Pons (tissue), 1 donor: Measurements from ENCODE around the gene POPDC2.
A peak's percentile ranks its signal among the peaks of the same experiment; 100 is the strongest.

ENCODE experiments used
- DNase-seq: peaks from one replicate; pipeline ENCODE4 v3.0.0-alpha.2; 2016; ENCODE audit warnings: low spot score

POPDC2 gene

DNA sequence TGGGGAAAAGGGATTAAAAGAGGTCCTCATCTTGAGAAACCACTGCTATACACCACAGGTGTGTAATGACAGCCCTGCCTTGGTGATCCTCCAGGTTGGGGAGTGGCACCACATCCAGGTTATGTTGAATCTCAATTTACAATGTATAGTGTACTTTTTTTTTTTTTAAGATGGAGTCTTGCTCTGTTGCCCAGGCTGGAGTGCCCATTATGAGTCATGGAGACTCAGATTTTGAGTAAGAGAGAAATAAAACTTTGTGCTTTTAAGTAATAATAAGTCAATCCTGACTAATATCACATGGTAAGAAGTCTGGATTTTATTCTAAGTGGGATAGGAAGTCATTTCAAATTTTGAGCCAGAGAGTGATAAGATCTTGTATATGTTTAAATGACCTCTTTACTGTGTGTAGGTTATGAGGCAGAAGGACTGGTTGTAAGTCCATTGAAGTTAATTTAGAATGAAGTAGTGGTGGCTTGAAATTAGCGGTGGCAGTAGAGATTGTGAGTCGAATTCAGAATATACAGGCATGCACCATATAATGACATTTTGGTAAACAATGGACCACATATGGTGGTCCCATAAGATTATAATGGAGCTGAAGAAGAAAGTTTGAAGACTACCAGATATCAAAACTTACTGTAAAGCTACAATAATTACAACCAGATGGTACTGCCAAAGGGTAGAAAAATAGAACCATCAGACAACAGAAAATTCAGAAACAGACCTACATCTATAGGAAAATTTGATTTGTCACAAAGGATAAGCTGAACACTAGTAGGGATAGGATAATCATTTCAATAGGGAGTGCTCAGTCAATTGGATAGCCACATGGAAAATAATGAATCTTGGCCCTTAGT, 20.7 kb downstream of the POPDC2 start:
- DNase-seq, result no peak

DNA sequence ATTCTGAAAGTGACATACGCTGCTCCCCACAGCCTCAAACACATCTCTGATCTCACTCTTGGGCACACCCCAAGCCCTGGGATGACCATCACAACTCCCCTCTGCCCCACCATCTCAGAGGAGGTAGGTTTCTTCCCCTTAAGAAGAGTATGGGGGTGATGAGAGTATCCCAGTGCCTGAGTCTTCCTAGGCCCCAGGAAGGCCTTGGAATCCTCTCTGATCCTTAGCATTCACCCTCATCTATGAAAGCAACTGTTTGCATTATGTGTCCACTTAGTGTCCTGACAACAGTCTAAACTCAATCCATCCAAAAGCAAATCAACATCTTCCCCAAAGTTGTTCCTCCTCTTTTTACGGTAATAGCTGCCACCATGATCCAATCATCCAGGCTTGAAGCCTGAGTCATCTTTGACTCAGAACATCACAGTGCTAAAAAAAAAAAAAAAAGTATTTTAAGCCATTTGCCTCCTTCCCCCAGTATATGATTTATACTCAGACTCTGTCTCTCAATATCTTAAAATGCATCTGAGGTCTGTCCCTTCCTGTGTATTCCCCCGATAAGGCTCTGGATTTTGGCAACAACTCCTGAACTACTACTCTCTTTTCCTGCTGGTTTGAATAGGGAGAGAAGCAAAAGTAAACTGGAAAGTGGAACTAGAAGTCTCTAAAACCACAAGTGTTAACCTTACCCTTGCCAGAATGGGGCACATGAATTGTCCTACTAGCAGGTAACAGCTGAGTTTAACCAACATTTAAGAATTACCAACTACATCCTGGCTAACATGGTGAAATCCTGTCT, 22.5 kb downstream of the POPDC2 start:
- DNase-seq, result peak; percentile 49

DNA sequence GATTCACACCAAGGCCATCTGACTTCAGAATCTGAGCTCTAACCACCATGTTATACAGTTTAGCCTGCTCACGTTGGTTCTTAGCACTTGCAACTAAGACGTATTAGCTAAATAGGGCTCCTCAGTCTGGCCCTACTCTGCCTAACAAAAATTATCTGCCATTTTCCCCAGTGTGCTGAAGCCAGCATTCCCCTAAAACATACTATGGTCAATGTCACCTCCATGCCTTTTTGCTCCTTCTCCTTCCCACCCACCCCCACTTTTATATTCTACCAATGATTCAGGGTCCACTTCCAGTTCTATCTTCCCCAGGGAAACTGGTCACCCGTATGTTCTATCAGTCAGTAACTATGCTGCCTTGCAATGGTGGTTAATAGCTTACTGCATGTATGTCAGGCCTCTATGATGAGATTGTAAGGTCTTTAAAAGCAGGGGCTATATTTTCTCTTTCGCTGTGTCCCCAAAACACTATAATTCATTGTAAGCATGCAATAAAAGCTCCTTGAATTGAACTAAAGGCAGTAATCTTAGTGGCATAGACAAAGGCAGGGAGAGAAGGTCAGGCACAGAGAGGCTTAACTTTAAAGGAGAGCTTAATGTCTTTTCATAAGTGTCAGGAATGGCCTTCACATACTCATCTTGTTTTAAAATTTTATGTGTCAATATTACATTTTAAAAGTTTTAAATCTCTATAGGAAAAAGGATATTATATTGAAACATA, 23.3 kb downstream of the POPDC2 start:
- DNase-seq, result no peak

DNA sequence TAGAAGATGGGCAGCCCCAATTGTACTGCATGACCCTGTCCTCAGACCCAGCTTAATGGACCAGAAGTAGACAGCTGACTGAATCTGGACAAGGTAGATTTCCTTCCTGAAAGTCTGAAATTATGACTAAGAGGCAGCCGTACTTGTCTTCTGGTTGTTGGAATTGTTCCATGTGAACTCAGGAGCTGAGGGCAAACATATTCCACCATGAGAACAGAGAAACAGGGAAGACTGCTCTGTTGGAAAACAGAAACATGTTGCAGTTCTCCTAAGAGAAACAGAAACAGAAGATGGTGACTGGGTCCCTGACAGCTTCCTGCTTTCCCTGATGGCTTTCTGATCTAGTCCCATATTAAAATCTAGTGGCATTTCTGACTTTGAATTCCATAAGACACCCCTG, 24.1 kb downstream of the POPDC2 start:
- no peak for DNase-seq

DNA sequence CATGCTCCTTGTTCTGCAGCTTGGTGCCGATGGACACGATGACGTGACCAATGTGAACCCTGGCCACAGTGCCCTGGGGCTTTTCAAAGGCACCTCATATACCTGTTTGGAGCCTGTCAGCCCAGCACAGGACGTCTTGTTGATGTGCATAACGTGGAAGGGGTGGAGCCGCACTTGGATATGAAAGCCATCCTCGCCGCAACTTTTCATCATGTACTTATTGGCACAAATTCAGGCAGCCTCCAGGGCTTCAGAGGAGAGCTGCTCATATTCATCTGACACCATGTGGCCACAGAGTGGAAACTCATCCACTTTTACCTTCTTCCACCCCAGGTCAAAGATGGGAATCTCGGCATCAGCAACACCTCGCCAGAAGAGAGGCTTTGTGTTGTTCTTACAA, 24.7 kb downstream of the POPDC2 start:
- no peak for DNase-seq

DNA sequence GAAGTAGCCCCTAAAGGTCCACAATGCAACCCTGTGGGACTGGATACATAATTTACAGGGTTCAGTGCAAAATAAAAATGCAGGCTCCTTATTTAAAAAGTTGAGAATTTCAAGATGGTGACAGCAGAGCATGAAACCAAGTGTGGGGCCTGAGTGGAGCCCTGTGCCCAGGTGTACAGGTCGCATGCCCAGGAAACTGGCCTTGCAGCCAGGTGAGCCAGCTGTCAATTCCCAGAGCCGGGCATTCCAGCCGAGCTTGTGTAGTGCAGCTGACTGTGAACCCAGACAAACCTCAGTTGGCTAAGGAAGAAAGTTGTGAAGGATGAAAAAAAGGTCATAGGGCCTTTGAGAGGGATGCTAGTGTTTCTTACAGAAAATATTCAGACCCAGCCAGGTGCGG, 27.6 kb downstream of the POPDC2 start:
- no peak for DNase-seq

DNA sequence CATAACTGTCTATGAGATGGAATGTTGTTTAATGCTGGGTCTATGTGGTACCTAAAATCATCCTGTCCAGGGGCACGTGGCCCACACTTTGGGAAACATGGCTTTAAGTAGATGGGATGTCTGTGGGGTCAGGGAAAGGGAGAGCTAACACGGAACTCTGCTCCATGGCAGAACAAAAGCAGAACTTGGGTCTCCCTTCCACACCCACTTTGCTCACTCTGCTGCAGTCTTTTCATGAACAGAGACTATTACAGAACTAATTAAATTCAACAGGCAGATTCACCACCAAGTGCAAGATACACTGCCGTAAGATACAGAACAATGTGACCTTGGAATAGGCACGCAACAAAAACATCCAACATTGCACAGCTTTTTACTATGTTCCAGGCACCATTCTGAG, 28.2 kb downstream of the POPDC2 start:
- no peak for DNase-seq

DNA sequence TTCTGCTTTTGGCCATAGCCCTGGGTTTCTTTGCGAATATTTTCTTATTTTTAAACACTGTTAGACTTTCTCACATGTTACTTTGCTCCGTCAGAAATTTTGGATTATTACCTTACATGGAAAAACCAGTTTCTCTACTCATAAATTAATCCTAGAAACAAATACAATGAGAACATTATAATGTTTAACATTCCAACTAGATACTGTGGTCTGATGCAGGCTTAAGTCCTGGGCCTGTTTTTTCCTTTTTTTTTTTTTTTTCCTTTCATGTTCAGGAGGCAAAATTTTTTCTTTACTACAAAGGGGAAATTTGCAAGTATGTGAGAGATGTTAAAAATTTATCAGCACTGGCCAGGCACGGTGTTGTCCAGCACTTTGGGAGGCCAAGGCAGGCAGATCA, 28.9 kb downstream of the POPDC2 start:
- no peak for DNase-seq

DNA sequence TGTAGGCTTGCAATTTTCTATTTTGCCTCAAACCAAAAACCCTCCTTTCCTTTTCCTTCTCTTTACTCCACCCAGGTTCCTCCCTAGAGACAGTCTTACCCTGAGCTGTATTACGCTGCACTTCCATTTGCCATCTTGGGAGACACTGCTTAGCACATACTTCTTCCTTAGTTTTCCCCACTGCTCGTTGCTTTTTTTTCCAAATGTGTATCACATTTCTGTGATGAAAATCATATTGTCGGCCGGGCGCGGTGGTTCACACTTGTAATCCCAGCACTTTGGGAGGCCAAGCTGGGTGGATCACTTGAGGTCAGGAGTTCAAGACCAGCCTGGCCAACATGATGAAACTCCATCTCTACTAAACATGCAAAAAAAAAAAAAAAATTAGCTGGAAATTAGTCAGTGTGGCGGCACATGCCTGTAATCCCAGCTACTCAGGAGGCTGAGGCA, 29.5 kb downstream of the POPDC2 start:
- no peak for DNase-seq

DNA sequence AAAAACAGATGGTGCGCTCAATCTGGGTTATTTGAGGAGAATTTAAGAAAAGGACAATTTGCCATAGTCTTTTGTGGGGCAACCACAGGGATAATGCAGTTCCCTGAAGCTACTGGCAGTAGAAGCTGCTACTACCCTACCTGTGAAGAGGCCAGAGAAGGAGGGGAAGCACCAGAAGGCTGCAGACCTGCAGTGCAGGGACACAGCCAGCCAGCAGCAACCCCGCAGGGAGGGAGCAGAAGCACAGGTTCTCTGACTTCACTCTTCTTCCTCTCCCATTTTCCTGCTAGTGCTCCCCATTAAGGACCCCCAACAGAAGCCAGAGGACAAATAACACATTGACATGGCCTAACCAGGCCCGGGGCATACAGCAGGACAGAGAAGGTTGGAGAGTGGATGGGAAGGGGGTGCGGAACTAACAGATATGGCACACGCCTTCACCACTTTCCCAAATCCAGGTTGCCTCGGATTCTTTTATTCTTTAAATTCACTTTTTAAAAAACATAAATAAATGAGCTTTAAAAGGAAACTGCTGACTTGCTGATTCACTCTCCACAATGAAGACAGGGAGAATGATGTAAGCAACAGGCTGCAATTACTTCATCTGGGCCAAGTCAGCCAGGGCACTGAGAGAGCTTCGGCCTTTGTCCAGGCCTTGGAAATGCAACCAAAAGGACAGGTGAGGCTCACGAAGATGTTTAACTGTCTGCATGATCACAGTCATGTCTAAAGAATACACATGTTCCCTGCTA, 30.1 kb downstream of the POPDC2 start:
- no peak for DNase-seq

DNA sequence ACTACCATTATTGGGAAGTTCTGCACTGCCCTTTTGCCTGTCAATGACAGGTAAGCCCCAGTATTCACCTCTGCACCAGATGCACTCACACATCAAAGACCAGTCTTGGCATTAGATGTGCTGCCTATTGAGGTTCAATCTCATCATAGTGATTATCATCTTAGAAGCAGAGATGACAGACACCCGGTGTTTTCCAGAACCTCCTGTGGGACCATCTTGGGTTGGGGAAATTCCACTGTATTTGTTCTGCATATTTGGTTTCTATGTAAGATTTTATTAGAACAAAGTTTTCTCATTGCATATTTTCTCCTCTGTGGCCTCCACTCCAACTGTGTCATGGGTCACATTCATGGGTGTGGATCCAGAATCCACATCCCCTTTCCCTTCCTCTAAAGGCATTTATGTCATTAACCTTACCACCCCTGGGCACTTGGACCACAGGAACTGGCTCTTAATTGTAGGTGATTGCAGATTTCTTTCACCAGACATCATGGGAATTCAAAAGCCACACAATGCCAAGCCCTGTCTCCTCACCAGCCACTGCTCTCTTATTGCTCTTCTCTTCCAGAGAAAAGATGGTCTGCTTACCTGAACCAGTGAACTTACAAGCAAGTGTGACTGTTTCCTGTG, 31.5 kb downstream of the POPDC2 start:
- DNase-seq, result no peak

DNA sequence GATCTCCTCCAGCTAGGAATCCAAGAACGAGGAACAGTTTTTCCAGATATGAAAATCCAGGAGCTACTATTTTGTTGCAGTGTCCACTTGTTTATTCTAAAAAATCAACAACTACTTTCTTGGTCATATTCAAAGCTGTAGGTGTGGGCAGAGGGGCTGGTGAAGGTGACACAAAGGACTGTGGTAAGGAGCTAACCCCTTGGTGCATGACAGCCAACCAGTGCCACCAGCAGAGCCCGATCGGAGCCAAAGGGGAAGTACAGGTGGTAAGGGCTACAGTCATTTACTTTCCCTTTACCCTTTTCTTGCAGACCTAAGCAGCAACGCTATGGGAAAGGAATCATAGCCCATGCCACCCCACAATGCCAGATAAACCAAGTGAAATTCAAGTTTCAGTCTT, 32.0 kb downstream of the POPDC2 start:
- DNase-seq, result no peak

DNA sequence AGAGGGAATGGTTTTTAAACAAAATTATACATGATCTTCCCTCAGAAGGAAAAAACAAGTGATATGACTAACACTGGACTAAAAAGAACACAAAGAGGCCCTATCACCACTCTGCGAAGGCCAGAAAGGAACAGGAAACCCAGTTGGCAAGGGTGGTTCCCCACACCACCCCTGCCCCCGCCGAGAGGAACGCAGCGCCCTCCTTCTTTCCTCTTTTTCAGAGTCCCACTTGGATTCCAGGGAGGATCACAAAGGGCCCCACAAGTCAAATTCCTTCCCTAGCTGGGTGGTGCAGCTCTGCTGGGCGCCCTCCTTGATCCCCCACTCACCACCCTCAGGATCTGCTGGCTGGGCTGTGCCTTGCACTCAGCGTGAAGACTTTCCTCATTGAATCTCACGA, 32.9 kb downstream of the POPDC2 start:
- DNase-seq, result no peak

DNA sequence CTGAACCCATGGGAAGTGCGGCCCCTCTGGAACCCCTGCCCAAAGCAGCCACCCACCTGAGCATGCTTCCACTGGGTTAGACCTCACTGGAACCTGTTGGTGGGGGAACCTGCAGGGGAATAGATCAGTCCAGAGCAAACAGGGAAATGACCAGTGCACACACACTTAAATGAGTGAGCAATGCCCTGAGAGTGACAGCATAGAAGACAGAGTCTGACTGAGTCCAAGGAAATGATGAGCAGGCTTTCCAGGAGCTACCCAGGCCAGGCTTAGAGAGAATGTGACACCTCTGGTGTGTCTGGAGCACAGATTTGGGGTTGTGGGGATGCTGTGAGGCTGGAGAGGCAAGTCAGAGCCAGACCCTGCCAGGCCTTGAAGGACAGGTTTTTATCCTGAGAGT, 34.2 kb downstream of the POPDC2 start:
- no peak for DNase-seq

DNA sequence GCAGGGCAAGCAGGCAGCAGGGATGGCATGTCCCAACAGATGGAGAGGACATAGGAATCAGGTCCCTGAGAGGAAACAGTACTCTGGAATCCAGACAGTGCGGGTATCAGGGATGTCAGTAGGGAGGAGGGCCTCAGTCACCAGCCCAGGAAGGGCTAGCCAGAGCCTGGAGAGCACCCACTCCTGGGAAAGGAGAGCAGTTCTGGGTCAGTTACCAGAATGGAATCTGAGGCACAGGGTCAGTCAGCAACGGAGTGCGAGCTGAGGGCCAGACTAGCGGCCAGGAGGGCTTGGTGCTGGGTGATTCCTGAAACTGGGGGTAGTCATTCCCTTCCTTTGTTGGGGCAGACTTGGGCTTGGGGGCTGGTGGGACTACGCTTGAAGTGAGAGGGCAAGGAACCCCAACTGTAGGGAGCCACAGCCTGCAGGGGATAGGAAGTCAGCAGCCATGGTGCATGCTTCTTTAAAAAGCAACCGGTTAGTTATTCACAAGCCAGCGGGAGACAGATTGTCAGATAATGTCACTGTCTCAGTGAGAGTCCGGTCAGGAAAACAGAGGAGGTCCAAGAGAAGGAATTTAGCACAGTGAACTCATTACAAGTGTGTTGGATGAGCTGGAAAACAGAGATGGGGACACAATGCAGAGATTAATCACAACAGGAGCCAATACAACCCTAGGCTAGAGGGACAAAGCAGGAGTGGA, 34.8 kb downstream of the POPDC2 start:
- no peak for DNase-seq

DNA sequence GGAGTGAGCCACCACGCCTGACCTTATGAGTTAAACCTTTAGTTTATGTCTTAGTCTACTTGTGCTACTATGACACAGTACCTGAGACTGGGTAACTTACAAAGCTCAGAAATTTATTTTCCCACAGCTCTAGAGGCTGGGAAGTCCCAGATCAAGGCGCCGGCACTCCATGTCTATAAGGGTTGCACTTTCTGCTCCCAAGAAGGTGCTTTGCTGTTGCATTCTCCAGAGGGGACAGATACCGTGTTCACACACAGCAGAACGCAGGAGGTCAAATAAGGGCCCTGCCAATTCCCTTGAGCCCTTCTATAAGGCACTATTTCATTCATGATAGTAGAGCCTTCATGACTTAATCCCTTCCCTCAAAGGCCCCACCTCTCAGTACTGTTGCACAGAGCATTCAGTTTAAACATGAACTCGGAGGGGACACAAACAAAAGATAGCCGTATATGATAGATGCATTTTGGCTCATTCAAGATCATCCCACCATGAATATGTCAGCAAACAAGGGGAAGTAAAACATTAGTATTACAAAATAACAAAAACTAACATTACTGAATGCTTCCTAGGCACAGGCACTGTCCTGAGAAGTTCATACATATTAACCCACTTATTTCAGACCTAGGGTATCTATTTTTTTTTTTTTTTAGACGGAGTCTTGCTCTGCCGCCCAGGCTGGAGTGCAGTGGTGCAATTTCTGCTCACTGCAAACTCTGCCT, 36.2 kb downstream of the POPDC2 start:
- no peak for DNase-seq

DNA sequence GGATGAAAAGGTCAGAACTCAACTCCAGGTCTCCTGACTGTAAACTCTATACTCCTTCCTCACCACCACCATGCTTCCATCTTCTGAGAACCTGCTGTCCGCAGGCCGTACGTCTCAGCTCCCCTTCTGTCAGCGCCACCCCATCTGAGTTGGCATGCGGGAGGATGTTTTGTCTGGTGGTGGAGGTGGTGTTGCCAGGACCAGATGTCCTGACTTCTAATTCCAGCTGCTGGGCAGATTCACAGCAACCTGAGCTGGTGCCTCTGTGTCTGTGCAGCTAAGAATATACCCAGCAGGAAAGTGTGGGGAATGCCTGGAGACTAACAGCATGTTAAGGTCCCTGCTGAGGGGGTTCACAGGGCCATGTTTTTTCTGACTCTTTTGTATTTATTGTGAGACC, 39.5 kb downstream of the POPDC2 start:
- no peak for DNase-seq

DNA sequence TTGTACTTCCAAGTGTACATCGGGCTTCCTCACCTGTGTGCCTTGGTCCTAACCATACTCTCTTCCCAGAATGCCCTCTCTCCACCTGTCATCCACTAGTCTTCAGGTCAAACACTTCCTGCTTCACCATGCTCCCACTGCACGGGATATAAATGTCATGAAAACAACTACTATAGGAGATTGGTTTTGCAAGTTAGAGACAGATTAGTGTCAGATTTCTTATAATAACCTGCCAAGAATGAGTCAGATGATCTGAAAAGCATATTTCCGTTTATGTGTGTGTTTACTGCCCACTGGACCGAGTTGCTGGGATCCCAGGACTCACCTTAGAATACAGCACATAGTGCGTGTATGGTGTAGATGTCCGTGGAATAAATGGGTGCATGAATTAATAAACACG, 41.3 kb downstream of the POPDC2 start:
- no peak for DNase-seq

DNA sequence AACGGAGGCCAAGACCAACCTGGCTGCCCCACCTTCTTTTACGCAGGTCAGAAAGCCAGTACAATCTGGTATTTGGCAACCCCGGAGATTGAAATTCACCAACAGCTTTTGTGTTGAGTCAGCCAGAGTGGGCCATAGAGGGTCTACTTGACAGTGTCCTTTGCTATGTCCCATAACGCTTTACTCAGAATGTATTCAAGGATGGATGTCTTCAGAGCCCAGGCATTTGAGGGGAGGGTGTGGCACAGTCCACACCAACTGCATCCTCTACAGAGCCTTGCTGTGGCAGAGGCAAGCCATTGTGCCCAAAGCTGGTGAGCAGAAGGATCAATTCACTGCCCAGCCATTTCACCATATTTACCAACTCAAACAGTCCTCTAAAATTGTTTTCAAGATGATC, 44.3 kb downstream of the POPDC2 start:
- DNase-seq, result no peak

DNA sequence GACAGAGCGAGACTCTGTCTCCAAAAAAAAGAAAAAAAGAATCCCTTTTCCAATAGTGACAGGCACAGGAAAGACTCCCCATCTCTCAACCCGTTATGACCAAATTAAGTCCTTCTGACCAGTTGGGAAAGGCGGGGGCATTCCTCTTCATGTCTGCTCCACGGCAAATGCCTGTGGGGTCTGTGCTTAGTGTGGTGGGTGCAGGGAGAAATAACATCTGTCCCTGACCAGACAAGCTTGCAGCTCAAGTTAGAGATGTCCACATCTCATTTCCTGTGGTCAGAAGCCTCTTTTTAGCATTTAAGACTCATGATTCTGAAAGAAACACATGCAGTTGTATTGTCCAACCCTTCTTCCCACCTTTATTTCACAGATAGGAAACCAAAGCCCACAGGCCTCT, 46.5 kb downstream of the POPDC2 start:
- DNase-seq, result no peak
